ENCODE results near the gene SFTPD.

Gene SFTPD

GRCh38 chr10:79944428-79945395, 4.2 kb downstream of the SFTPD start:
- DNase-seq: no peak

- DNase-seq: no peak
Observed at GRCh38 chr10:79943871-79944270, 5.0 kb downstream of the SFTPD start.

GRCh38 chr10:79942261-79943185, 6.4 kb downstream of the SFTPD start:
- DNase-seq: no peak

- DNase-seq: no peak
Observed at GRCh38 chr10:79941585-79942210, 7.2 kb downstream of the SFTPD start.

- no peak for DNase-seq
Observed at GRCh38 chr10:79941146-79941545, 7.8 kb downstream of the SFTPD start.

- no peak for DNase-seq
Observed at GRCh38 chr10:79940431-79940830, 8.5 kb downstream of the SFTPD start.

- DNase-seq: no peak
Observed at GRCh38 chr10:79939969-79940368, 8.9 kb downstream of the SFTPD start.

- no peak for DNase-seq
Observed at GRCh38 chr10:79938728-79939406, 10.0 kb downstream of the SFTPD start.

GRCh38 chr10:79937701-79938151, 11.2 kb downstream of the SFTPD start:
- DNase-seq: no peak

GRCh38 chr10:79936625-79937615, 12.0 kb downstream of the SFTPD start:
- DNase-seq: no peak

GRCh38 chr10:79933961-79934360, 14.9 kb downstream of the SFTPD start:
- DNase-seq: no peak

- no peak for DNase-seq
Observed at GRCh38 chr10:79932841-79933379, 16.0 kb downstream of the SFTPD start.

- no peak for DNase-seq
Observed at GRCh38 chr10:79932307-79932706, 16.6 kb downstream of the SFTPD start.

- DNase-seq: no peak
Observed at GRCh38 chr10:79930751-79931150, 18.2 kb downstream of the SFTPD start.

- DNase-seq: no peak
Observed at GRCh38 chr10:79930267-79930666, 18.6 kb downstream of the SFTPD start.

GRCh38 chr10:79929409-79929904, 19.4 kb downstream of the SFTPD start:
- peak; percentile 73 for DNase-seq

- DNase-seq: no peak
Observed at GRCh38 chr10:79928028-79928583, 20.8 kb downstream of the SFTPD start.

- no peak for DNase-seq
Observed at GRCh38 chr10:79927111-79927828, 21.6 kb downstream of the SFTPD start.

- DNase-seq: no peak
Observed at GRCh38 chr10:79926037-79926436, 22.9 kb downstream of the SFTPD start.

- DNase-seq: no peak
Observed at GRCh38 chr10:79925614-79926013, 23.3 kb downstream of the SFTPD start.

Measured in RPMI8226 (cell line).